Left ventricle myocardium inferior (tissue), 1 donor: ENCODE results near the gene BCAR1. TPM values are rescaled to one million over a fixed set of nuclear protein-coding genes. Genes with fewer than 3 reads are reported as not detected.

Source experiments
- DNase-seq: peaks from one replicate; pipeline ENCODE4 v3.0.0-alpha.2; 2020
- H3K27ac ChIP-seq: fragments of 200-600 bp; replicated peaks from 2 replicates; pipeline ENCODE4 v1.8.0; 2021
- H3K27me3 ChIP-seq: fragments of 200-600 bp; 2 replicates; pipeline ENCODE4 v1.8.0; 2021; ENCODE audit warnings: low read depth
- H3K36me3 ChIP-seq: fragments of 200-600 bp; 2 replicates; pipeline ENCODE4 v1.8.0; 2021
- H3K4me1 ChIP-seq: fragments of 200-600 bp; 2 replicates; pipeline ENCODE4 v1.8.0; 2021
- H3K4me3 ChIP-seq: fragments of 200-600 bp; 2 replicates; pipeline ENCODE4 v1.8.0; 2021; ENCODE audit warnings: mild to moderate bottlenecking, moderate library complexity
- H3K9me3 ChIP-seq: fragments of 200-600 bp; replicated peaks from 2 replicates; pipeline ENCODE4 v1.8.0; 2021
- CTCF ChIP-seq: fragments of 200-600 bp; IDR thresholded peaks from 2 replicates; pipeline ENCODE4 v1.8.0; 2021; ENCODE audit warnings: antibody characterized with exemption, mild to moderate bottlenecking, borderline replicate concordance
- intact Hi-C: fragments of 100-400 bp; cut with micrococcal nuclease; formaldehyde crosslinking; loops from one replicate; pipeline ENCODE4 v1.11.0; 2022
- total RNA-seq: library from RNA; stranded (reverse); fragmentation: NEBNext Ultra II Directional; extraction: Animal tissue kit (Norgen Biotek cat#: 25700); gene quantifications from one replicate; pipeline ENCODE4 v1.2.1, GENCODE V29; 2021
- donor health status: DM: no; HTN: yes; CAD: no; lungs with severe emphysema.

BCAR1 gene
- total RNA-seq, 1 donor from 2014 or later, result 82.8 TPM

- H3K27ac ChIP-seq, result no peak overlapping the region
- DNase-seq, result no peak
- H3K27me3 ChIP-seq, result peaks cover 22% of the 10 kb centered on the region
- peaks cover under 1% of the 10 kb centered on the region for H3K4me1 ChIP-seq
- no peak for TF ChIP-seq CTCF
- intact Hi-C loops, result no loop called here
- H3K4me3 ChIP-seq, result no peak overlapping the region
- no peaks in the 10 kb centered on the region for H3K36me3 ChIP-seq
- H3K9me3 ChIP-seq, result no peaks in the 10 kb centered on the region
Observed at GRCh38 chr16:75192606-75193264, 58.7 kb downstream of the BCAR1 start.

- intact Hi-C loops, result no loop called here
- Histone ChIP-seq H3K9me3 (no peaks in the 10 kb centered on the region), H3K27ac (no peak overlapping the region), H3K27me3 (no peaks in the 10 kb centered on the region), H3K36me3 (no peaks in the 10 kb centered on the region), H3K4me1 (no peaks in the 10 kb centered on the region), H3K4me3 (no peak overlapping the region)
- DNase-seq, result no peak
- no peak for TF ChIP-seq CTCF
Observed at GRCh38 chr16:75189638-75190245, 61.7 kb downstream of the BCAR1 start.

- Histone ChIP-seq H3K4me3 (no peak overlapping the region), H3K9me3 (no peaks in the 10 kb centered on the region), H3K27me3 (no peaks in the 10 kb centered on the region), H3K36me3 (no peaks in the 10 kb centered on the region), H3K27ac (no peak overlapping the region), H3K4me1 (no peaks in the 10 kb centered on the region)
- DNase-seq, result no peak
- TF ChIP-seq CTCF, result no peak
- intact Hi-C loops, result no loop called here
Observed at GRCh38 chr16:75188832-75189477, 62.5 kb downstream of the BCAR1 start.

- DNase-seq, result no peak
- TF ChIP-seq CTCF, result no peak
- intact Hi-C loops, result no loop called here
- H3K27ac ChIP-seq, result no peak overlapping the region
- H3K4me1 ChIP-seq, result no peaks in the 10 kb centered on the region
- no peak overlapping the region for H3K4me3 ChIP-seq
- no peaks in the 10 kb centered on the region for H3K36me3 ChIP-seq
- H3K27me3 ChIP-seq, result no peaks in the 10 kb centered on the region
- H3K9me3 ChIP-seq, result peaks cover 25% of the 10 kb centered on the region
Observed at GRCh38 chr16:75181630-75182029, 69.8 kb downstream of the BCAR1 start.

- intact Hi-C loops, result no loop called here
- Histone ChIP-seq H3K4me3 (no peak overlapping the region), H3K27ac (no peak overlapping the region), H3K36me3 (no peaks in the 10 kb centered on the region), H3K4me1 (no peaks in the 10 kb centered on the region), H3K27me3 (no peaks in the 10 kb centered on the region), H3K9me3 (peaks cover 49% of the 10 kb centered on the region)
- DNase-seq, result no peak
- TF ChIP-seq CTCF, result no peak
Observed at GRCh38 chr16:75179208-75179607, 72.2 kb downstream of the BCAR1 start.

Other genes starting within 250 kb of the BCAR1 start
- gene LDHD, start 134.8 kb downstream of the BCAR1 start, total RNA-seq, result 97.9 TPM
- gene ZFP1, start 103.1 kb downstream of the BCAR1 start, total RNA-seq, result 6.7 TPM
- gene CTRB2, start 44.5 kb downstream of the BCAR1 start, total RNA-seq, result not detected
- not detected for gene CTRB1, start 32.6 kb downstream of the BCAR1 start, total RNA-seq
- gene CFDP1, start 181.9 kb upstream of the BCAR1 start, total RNA-seq, result 24.9 TPM
- 10.3 TPM for gene TMEM170A, start 213.1 kb upstream of the BCAR1 start, total RNA-seq
- 1.4 TPM for gene CHST6, start 243.8 kb upstream of the BCAR1 start, total RNA-seq